ENCODE results near the gene DCPS.
"Not testable (repeated sequence)": the region's sequence is repeated elsewhere in the genome, so short reads cannot be mapped to it uniquely, and the experiment has no call there.

Gene DCPS

DNA sequence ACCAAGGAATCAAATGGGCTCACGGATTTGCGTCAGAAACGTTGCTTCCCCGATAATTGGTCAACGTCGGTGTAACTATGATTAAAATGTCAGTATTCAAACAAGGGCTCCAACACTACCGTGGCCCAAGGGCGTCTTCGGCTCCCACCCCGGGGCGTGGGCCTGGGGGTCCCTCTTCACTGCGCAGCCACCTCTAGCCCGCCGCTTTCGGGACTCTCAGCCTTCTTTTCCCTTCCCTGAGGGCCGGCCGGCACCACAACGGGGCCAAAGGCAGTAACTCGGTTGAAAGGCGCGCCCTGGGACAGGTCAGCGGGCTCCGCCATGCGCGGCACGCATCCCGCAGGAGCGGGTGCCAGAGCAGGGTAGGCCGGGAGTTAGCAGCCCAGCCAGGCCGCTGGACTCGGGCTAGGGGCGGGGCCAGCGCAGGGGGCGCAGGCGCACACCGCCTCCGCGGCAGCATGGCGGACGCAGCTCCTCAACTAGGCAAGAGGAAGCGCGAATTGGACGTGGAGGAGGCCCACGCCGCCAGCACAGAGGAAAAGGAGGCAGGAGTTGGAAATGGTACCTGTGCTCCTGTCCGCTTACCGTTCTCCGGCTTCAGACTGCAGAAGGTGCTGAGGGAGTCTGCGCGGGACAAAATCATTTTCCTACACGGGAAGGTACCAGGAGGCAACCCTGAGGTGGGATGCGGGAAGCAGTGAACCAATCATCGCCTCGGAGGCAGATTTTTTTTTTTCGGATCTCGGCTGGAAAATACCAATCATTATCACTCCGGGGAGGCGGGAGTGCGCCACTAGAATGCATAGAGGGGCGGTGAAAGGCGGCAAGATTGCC is at the start of gene DCPS:
TSS of gene DCPS (plus strand) at position 438 of the 834 bp plus-strand sequence. CDS start at position 459, 21 bp downstream.
- DNase-seq (ENCODE audit: low read depth) = peak; percentile 79

DNA sequence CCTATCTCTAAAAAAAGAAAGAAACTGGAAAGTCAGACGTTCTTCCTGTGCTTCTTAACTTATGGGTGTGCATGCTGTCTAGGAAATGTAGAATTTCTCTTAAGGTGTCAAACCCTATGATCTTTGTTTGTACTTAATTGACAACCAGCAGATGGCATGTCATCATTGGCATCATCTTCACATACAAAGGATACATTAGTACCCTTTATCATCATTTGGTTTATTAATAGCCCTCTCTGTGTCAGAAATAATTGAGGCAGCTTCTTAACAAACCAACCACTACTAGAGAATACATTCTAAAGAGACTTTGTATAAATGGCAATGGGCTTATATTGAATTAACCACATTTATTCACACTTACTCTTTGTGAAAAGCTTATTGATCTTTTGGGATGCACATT is 49.0 kb upstream of the DCPS start:
- DNase-seq (ENCODE audit: low read depth) = no peak

GRCh38 chr11:126255507-126255906 is 48.4 kb upstream of the DCPS start:
- not testable (repeated sequence) for DNase-seq (ENCODE audit: low read depth)

- DNase-seq (ENCODE audit: low read depth) = no peak
These were observed 47.6 kb upstream of the DCPS start for GRCh38 chr11:126256216-126256615.

DNA sequence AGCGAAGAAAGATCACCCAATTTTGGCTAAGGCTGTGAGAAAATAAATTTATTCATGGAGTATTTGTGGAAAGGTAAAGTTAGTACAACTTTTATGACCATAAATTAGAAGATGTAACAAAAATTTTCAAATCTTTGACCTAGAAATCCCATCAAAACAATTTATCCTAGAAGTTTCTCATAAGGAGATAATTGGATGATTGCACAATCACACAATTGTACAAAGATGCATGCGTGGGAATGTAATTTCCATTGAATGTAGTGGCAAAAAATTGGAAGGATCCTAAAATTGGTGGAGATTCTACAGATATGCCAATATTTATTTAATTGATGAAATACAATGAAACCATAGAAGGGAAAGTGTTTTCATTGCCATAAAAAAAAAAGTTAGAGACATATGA is 46.7 kb upstream of the DCPS start:
- DNase-seq (ENCODE audit: low read depth) = no peak

DNA sequence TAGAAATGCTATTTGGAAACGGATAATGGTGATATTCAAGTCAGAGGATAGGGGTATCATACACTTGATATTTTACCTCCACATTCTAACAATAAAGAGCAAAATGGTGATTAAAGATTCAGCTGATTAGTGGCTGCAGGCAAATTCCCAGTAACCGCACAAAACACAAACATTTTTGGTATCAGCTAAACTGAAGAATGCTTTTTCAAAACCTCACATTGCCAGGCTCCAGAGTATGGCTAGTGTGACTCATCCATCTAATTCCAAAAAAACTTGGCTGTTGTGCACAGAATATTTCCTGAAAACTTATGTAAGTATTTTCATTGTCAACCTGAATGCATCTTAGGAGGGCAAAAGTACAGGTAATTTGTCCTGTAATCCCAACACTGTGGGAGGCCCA is 46.1 kb upstream of the DCPS start:
- DNase-seq (ENCODE audit: low read depth) = no peak

DNA sequence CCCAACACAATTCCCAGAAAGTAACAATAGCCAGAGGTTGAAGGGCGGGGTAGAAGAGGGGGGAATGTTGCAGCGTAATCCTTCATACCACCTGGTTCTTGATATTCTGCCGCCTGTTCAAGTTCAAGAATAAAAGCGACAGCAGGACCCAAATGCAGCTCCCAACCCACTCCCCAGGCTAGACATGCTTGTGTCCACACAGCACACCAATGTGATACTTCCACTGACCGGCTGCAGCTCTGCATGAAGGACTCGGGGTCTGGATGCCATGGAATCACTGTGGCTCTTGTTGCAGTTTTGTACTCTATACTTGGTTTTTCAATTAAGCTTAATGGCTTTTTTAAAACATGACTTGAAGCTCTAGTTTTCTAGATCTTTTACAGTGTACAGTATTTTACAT is 41.6 kb upstream of the DCPS start:
- DNase-seq (ENCODE audit: low read depth) = no peak

- DNase-seq (ENCODE audit: low read depth) = no peak
These were observed 40.4 kb upstream of the DCPS start for GRCh38 chr11:126263489-126263888.

DNA sequence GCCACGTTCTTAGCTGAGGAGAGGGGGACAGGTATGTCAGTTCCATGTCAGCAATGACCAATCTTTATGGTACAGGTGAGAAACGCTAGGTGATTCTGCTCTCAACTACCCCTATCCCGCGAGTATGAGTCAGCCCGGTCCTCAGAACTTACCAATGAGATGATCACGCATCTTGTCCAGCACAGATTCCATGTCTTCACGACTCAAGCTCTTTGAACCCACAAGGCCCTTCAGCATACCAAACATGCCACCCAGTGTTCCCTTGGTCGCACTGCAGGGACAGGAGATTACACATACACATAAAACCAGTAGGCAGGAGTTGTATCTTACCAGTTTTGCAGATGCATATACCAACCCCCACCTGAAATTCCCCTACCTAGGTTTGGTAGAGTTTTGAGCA is 38.0 kb upstream of the DCPS start:
- no peak for DNase-seq (ENCODE audit: low read depth)

- DNase-seq (ENCODE audit: low read depth) = no peak
These were observed 36.2 kb upstream of the DCPS start for GRCh38 chr11:126267650-126268049.

- DNase-seq (ENCODE audit: low read depth) = no peak
These were observed 35.5 kb upstream of the DCPS start for GRCh38 chr11:126268361-126268707.

DNA sequence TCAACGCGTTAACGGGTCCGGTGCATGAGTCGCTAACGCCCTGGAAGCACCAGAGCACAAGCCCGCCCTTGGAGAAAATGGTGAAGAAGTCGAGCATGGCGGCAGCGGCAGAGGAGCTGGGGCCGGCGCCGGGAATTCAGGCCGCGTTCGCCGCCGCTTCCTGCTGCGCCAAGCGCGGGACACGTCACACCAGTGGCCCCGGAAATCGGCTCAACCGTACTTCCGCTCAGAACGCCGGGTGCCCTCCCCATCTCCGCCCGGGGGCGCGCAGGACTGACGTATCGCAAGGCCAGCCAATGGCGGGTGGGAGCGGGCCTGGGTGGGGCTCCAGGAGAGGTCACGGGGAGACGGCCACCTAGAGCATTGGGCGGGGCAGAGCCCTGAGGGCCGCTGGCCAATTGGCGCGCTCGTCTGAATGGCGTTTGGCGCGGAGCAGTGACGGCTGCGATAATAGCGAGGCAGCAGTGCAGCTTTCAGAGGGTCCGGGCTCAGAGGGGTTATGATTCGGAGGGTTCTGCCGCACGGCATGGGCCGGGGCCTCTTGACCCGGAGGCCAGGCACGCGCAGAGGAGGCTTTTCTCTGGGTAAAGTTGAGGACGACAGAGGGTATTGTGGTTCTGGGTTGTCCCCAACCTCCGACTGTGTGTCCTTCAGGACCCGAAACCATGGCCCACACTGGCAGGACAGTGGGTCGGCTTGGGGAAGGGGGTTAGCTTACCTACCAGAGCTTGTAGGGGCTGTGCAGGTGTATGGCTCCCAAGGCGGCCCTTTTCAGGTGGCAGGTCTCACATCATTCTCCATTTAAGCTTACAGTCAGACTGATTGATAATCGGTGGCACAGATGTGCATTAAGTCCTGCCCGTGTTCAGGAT is 34.9 kb upstream of the DCPS start, which contains the start of the genes FOXRED1 and SRPRA:
TSS of gene FOXRED1 (plus strand) at position 447 of the 872 bp plus-strand sequence. CDS start at position 500, 53 bp downstream.
TSS of gene SRPRA (minus strand) at position 188 of the 872 bp plus-strand sequence. CDS start at position 97, 91 bp downstream.
- peak; percentile 100 for DNase-seq (ENCODE audit: low read depth)

DNA sequence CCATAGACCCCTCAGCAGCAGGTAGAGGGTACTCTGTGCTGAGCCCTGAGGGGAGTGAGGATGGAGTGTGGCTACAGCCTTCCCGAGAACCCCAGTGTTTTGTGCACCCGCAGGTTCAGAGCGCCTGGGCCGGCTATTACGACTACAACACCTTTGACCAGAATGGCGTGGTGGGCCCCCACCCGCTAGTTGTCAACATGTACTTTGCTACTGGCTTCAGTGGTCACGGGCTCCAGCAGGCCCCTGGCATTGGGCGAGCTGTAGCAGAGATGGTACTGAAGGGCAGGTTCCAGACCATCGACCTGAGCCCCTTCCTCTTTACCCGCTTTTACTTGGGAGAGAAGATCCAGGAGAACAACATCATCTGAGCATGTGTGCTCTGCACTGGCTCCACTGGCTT is 26.5 kb upstream of the DCPS start:
- DNase-seq (ENCODE audit: low read depth) = no peak

DNA sequence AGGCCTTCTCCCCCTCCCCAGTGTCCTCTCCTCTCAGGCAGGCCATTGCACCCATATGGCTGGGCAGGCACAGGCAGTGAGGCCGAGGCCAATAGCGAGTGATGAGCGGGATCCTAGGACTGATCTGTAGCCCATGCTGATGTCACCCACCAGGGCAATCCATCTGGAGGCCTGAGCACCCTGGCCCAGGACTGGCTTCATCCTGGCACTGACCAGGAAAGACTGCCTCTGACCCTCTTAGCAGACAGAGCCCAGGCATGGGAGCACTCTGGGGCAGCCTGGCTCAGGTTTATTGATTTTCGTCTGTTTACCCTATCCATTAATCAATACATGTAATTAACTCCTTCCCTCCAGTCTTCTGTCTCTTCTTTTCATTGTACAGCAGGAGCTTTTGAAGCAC is 26.1 kb upstream of the DCPS start:
- no peak for DNase-seq (ENCODE audit: low read depth)

GRCh38 chr11:126279191-126279590 is 24.7 kb upstream of the DCPS start:
- no peak for DNase-seq (ENCODE audit: low read depth)

DNA sequence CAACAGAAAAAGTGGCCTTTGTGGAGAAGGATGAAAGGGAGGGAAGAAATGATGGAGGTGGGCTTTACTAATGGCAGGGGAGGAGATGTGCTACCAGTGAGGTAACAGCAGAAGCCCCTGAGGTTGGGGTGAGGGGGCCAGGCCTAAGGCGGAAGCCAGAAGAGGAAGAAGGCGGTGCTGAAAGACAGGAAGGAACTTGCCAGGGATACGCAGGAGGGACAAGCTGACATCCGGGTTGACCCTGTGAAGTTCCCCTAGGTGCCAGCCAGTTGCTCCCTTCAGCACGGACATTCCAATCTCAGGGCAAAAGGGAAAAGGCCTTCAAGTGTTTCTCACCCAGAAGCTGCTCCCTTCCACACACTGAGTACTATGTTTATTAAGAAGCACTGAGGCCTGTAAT is 23.3 kb upstream of the DCPS start:
- DNase-seq (ENCODE audit: low read depth) = no peak

DNA sequence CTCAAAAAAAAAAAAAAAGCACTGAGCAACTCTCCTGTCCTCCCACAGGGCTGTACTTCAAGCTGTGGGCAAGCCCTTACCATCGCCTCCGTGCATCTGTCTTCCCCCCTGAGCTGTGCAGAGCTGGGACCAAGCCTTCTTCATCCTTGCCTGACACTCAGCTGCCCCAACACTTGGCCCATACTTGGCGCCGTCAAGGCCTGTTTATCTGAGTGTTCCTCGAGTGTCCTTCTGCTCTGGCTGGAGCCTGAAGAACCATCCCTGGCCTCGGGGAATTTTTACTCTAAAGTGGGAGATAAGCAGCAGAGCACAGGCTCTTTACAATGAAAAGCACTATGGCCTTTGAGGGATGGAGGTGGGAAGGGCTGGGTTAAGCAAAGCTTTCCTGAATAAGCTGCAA is 22.6 kb upstream of the DCPS start:
- DNase-seq (ENCODE audit: low read depth) = no peak

DNA sequence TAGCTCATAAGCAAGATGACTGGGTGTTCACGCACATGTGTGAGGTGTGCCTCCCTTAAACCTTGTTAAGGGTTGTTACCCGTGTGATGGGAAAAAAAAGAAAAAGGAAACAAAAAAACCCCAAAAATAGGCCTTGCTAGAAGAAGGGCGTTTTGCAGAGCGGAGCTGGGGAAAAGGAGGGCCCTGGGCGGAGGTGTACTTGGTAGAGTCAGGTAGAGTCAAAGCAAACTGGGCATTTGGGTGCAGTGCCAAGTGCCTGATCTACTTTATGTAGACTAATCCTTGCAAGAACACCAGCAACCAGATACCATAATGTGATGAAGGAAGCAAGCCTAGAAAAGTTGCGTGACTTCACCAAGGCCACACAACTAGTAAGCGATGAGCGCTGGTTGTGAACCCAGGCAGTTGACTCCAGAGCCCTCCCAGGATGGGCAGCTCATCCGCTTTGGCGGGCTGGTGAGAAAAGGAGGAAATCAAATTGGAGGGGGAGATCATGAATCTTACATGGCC is 22.1 kb upstream of the DCPS start:
- DNase-seq (ENCODE audit: low read depth) = no peak

GRCh38 chr11:126282361-126282735 is 21.5 kb upstream of the DCPS start:
- DNase-seq (ENCODE audit: low read depth) = no peak

- DNase-seq (ENCODE audit: low read depth) = peak; percentile 22
These were observed 20.9 kb upstream of the DCPS start, which contains the start of gene TIRAP for GRCh38 chr11:126282736-126283591. TIRAP (plus strand) TSS chr11:126283093; CDS start chr11:126290895, 7,802 bp downstream.

DNA sequence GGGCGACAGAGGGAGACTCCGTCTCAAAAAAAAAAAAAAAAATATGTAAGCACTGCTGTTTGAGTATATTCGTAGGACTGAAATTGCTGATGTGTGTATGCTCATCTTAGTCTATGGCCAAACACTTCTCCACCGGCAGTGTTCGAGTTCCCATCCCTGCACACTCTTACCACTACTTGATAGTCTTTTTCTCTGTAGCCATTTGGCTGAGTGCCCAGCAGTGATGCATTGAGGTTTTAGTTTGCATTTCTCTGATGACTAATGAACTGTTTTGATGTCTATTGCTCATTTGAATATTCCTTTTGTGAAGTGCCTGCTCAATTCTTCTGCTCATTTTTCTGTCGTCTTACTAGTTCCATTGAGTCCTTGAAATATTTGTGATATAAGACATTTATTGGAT is 19.0 kb upstream of the DCPS start:
- DNase-seq (ENCODE audit: low read depth) = peak; percentile 83

DNA sequence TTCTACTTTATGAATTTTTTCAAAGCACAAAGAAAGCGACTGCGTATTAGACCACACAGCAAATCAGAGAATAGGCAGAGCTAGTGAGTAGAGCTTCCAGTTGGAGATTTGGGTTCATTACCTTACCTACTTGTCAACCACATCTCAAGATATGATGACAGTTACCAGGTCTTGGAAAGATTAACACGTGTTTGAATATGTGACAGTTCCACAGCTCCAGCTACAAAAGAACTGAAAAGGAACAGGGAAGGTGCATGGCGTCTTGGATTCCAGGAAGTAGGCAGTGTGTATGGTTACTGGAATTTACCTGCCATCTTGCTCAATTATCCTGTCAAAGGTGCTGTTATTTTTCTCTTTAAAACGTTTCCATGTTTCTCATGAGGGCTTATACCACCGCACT is 15.6 kb upstream of the DCPS start:
- no peak for DNase-seq (ENCODE audit: low read depth)
